Lower lobe of right lung (tissue), 2 donors: ENCODE results near the gene GP2. TPM values are rescaled to one million over a fixed set of nuclear protein-coding genes. Genes with fewer than 3 reads are reported as not detected.

Source experiments
- ATAC-seq, 2 donors: fragments of 200-7000 bp; cut with Tn5 transposase; one replicate each; pipeline ENCODE4 v1.9.1; 2020 to 2022; ENCODE audit warnings: mild to moderate bottlenecking in 2 of 2, moderate library complexity in 2 of 2
- DNase-seq: peaks from one replicate; pipeline ENCODE4 v3.0.0-alpha.2; 2020
- H3K27ac ChIP-seq: fragments of 200-600 bp; one replicate; pipeline ENCODE4 v1.8.0; 2022
- H3K27me3 ChIP-seq: fragments of 200-600 bp; one replicate; pipeline ENCODE4 v1.8.0; 2022; ENCODE audit warnings: low read depth
- H3K36me3 ChIP-seq: fragments of 200-600 bp; one replicate; pipeline ENCODE4 v1.8.0; 2022; ENCODE audit warnings: mild to moderate bottlenecking
- H3K4me1 ChIP-seq: fragments of 200-600 bp; one replicate; pipeline ENCODE4 v1.8.0; 2022
- H3K4me3 ChIP-seq: fragments of 200-600 bp; one replicate; pipeline ENCODE4 v1.8.0; 2022; ENCODE audit warnings: mild to moderate bottlenecking
- H3K9me3 ChIP-seq: fragments of 200-600 bp; one replicate; pipeline ENCODE4 v1.8.0; 2022
- CTCF ChIP-seq: fragments of 200-600 bp; IDR thresholded peaks from one replicate; pipeline ENCODE4 v1.8.0; 2022; ENCODE audit warnings: antibody characterized with exemption, mild to moderate bottlenecking
- intact Hi-C: fragments of 100-400 bp; cut with DNase I; formaldehyde crosslinking; loops from one replicate; pipeline ENCODE4 v1.11.0; 2022
- total RNA-seq: library from RNA; stranded (reverse); fragmentation: NEBNext Ultra II Directional; extraction: Animal tissue kit (Norgen Biotek cat#: 25700); gene quantifications from one replicate; pipeline ENCODE4 v1.2.1, GENCODE V29; 2021
- donor health status: DM: no; HTN: yes; CAD: no; lungs with severe emphysema.

GP2 gene
- total RNA-seq, 1 donor from 2014 or later = 0.18 TPM

GRCh38 chr16:20348365-20349185 is 21.3 kb upstream of the GP2 start:
- peaks cover 31% of the 10 kb centered on the region for H3K27me3 ChIP-seq
- peak in 1 of 2 donors; percentile 39 for ATAC-seq
- H3K27ac ChIP-seq = no peak overlapping the region
- H3K4me1 ChIP-seq = no peaks in the 10 kb centered on the region
- intact Hi-C loops = no loop called here
- TF ChIP-seq CTCF = no peak
- H3K4me3 ChIP-seq = no peak overlapping the region
- DNase-seq = peak; percentile 38
- no peaks in the 10 kb centered on the region for H3K36me3 ChIP-seq
- no peaks in the 10 kb centered on the region for H3K9me3 ChIP-seq

- no peak overlapping the region for H3K4me3 ChIP-seq
- no peak for ATAC-seq
- no peak for DNase-seq
- no peaks in the 10 kb centered on the region for H3K4me1 ChIP-seq
- peaks cover 29% of the 10 kb centered on the region for H3K27me3 ChIP-seq
- no peaks in the 10 kb centered on the region for H3K36me3 ChIP-seq
- TF ChIP-seq CTCF = no peak
- H3K27ac ChIP-seq = no peak overlapping the region
- H3K9me3 ChIP-seq = no peaks in the 10 kb centered on the region
- intact Hi-C loops = no loop called here
These were observed 20.5 kb upstream of the GP2 start for GRCh38 chr16:20347666-20348364.

- Histone ChIP-seq H3K27ac (no peak overlapping the region), H3K36me3 (no peaks in the 10 kb centered on the region), H3K9me3 (no peaks in the 10 kb centered on the region), H3K27me3 (peaks cover 22% of the 10 kb centered on the region), H3K4me1 (no peaks in the 10 kb centered on the region), H3K4me3 (no peak overlapping the region)
- DNase-seq = no peak
- ATAC-seq = no peak
- intact Hi-C loops = no loop called here
- no peak for TF ChIP-seq CTCF
These were observed 17.3 kb upstream of the GP2 start for GRCh38 chr16:20344611-20345010.

GRCh38 chr16:20339744-20340143 is 12.4 kb upstream of the GP2 start:
- Histone ChIP-seq H3K27ac (no peak overlapping the region), H3K9me3 (no peaks in the 10 kb centered on the region), H3K27me3 (peaks cover 5% of the 10 kb centered on the region), H3K36me3 (no peaks in the 10 kb centered on the region), H3K4me3 (no peak overlapping the region), H3K4me1 (no peaks in the 10 kb centered on the region)
- ATAC-seq (no peak), DNase-seq (no peak)
- no peak for TF ChIP-seq CTCF
- intact Hi-C loops = no loop called here

GRCh38 chr16:20336955-20337354 is 9.6 kb upstream of the GP2 start:
- Histone ChIP-seq H3K27ac (no peak overlapping the region), H3K36me3 (no peaks in the 10 kb centered on the region), H3K4me1 (no peaks in the 10 kb centered on the region), H3K27me3 (peaks cover 5% of the 10 kb centered on the region), H3K9me3 (no peaks in the 10 kb centered on the region), H3K4me3 (no peak overlapping the region)
- no peak for TF ChIP-seq CTCF
- DNase-seq (no peak), ATAC-seq (no peak)
- intact Hi-C loops = no loop called here
